Measurements from ENCODE around the gene BEGAIN.

The BEGAIN gene

GRCh38 chr14:100615736-100616695, 28.8 kb upstream of the BEGAIN start:
- no peak for DNase-seq

- no peak for DNase-seq
These were observed 27.6 kb upstream of the BEGAIN start for GRCh38 chr14:100614803-100615202.

- DNase-seq: no peak
These were observed 25.8 kb upstream of the BEGAIN start for GRCh38 chr14:100612986-100613385.

DNA sequence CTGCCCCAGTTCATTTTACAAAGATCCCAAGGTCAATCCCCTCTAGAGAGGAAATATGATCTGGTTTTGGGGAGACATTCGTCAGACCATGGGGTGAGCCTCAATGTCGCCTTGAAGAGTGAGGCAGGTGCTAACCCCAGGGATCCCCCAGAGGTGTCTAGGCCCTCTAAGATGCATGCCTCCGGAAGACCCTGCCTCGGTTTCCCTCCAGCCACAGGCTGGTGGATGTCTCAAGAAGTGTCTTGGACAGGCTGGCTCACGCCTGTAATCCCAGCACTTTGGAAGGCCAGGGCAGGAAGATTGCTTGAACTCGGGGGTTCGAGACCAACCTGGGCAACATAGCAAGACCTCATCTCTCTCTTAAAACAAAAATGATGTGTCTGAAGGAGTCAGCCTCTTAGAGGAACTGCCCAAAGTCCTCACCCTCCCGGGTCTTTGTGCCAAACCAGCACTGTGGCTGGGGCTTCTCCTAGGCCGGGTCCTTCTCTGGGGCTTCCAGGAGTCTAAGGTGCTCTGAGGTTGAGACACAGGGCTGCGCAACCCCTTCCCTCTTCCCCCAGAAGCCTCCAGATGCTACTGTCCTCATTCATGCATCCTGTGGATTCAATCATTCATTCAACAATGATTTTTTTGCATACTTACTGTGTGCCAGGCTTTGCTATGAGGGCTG, 24.7 kb upstream of the BEGAIN start:
- DNase-seq: no peak

- no peak for DNase-seq
These were observed 23.4 kb upstream of the BEGAIN start for GRCh38 chr14:100610511-100611217.

DNA sequence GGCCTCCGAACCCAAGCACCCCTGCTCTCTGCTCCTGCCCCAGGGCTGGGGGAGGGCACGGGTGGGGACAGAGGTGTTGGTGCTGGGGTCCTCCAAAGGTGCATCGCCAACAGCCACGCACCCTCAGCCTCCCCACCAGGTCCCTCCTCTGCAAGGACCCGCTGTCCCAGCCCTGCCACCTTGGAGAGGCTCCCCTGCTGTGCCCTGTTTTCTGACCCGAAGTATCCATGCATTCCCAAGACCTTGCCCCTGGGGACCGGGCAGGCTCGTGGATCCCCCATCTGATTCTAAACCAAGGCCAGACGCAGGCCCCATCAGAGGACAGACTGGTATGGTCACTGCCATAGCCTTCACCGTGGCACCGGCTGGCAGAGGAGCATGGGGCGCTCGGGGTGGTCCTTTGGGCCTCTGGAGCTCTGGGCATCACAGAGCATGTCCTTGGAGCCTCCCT, 22.7 kb upstream of the BEGAIN start:
- DNase-seq: no peak

DNA sequence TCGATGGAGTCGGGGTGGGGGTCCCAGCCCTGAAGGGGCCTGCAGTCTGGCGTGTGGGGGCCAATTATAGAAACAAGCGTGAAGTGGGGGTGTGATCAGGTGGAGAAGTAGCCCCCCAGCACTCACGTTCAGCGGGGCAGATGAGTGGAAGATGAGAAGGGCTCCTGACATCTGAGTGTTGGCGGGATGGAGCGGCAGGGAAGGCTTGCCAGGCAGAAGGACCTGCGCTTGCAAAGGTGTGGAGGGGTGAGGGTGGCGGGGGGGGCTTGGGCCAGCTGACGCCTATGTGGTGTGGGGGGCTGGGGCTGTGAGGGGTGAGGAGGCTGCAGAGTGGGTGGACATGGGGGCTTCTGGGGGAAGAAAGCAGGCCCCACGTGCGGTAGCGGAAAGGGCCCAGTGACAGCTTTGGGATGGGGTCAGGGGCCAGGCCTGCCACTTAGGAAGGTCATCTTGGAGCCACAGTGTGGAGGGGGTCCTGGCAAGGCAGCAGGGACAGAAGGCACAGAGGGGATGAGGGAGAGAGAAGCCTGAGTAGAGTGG, 22.2 kb upstream of the BEGAIN start:
- no peak for DNase-seq

- no peak for DNase-seq
These were observed 21.5 kb upstream of the BEGAIN start for GRCh38 chr14:100608586-100609330.

GRCh38 chr14:100608064-100608463, 20.8 kb upstream of the BEGAIN start:
- DNase-seq: no peak

DNA sequence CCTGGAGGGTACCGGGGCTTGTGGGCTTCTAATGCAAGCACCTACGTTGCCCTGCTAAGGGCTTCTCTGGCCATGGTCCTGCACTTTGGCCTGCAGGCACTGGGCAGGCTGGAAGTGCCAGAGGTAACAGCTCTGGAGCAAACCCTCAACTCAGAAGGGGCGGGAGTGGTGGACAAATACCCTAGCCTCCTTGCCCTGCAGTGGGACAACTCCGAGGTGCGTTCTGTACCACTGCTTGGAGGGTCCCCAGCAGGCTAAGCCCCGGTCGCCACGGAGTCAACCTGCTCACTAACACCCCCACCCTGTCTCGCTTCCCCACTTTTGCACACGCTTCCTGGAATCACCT, 20.4 kb upstream of the BEGAIN start:
- no peak for DNase-seq

- no peak for DNase-seq
These were observed 19.7 kb upstream of the BEGAIN start for GRCh38 chr14:100606687-100607610.

- no peak for DNase-seq
These were observed 18.8 kb upstream of the BEGAIN start for GRCh38 chr14:100605706-100606686.

GRCh38 chr14:100605230-100605629, 18.0 kb upstream of the BEGAIN start:
- no peak for DNase-seq

DNA sequence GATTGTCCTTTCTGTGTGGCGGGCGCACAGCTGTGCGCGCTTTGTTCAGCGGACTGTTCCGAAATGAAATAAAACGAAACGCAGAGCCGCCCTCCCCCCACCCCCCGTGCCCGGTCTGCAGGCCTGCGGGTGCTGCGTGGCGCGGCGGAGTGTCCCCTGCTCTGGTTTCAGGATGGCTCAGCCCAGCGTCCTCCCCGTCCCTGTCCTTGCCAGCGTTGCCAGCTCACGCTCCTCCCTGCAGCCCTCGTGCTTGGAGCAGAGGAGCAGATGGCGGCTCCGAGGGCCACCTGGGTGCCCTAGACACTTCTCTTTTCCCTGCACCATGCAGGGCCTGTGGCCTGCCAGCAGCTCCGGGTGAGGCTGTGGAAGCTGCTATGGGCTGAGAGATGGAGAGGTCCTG, 17.5 kb upstream of the BEGAIN start:
- no peak for DNase-seq

GRCh38 chr14:100604121-100604501, 16.9 kb upstream of the BEGAIN start:
- no peak for DNase-seq

DNA sequence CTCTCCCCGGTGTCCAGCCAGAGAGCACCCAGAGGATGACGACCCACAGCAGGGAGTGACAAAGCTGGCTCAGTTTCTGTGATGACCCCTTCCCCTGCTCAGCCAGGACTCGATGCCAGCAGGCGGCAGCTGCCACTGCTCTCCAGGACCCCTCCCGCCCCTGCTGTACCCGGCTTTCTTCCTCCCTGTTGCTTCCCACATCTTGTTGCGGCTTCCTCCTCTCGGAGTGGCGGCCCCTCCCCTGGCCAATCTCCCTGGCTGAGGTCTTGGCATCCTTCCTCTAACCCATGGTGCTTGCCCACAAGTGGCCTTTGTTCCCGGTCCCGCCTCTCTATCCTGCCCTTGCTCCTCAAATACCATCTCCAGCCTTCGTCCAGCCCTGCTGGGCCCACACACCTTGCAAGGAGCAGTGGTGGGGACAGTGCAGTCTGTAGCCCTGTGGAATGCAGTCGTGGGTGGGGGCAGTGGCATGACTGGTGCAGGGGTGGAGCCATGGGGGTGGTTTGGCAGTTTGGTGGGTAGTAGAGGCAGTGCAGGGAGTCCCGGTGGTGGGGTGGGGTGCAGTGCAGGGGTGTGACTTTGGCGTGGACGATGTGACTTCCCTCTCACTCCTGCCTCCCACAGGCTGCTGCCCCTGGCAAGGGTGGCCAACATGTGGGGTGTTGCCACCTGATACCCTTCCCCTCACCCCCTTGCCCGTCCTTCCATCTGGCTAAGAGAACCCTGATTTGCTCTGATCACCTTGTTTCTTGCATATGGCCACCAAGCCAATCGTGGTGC, 16.3 kb upstream of the BEGAIN start:
- no peak for DNase-seq

GRCh38 chr14:100602621-100603230, 15.5 kb upstream of the BEGAIN start:
- DNase-seq: no peak

GRCh38 chr14:100601914-100602313, 14.7 kb upstream of the BEGAIN start:
- DNase-seq: no peak

- no peak for DNase-seq
These were observed 13.8 kb upstream of the BEGAIN start for GRCh38 chr14:100601064-100601463.
